ENCODE data around the gene MOB3B. TPM values are rescaled to one million over a fixed set of nuclear protein-coding genes. Genes with fewer than 3 reads are reported as not detected.

Gene MOB3B
- total RNA-seq, 2 experiments from 2014 or later = 0.25 to 0.30 TPM

GRCh38 chr9:27387722-27388121, 141.9 kb downstream of the MOB3B start:
- Histone ChIP-seq H3K4me1 (ENCODE audit: insufficient read depth, low read length) (no peaks in the 10 kb centered on the region), H3K36me3 (ENCODE audit: insufficient read depth, low read length) (no peaks in the 10 kb centered on the region), H3K4me3 (ENCODE audit: low read length) (no peak overlapping the region), H3K9me3 (ENCODE audit: control insufficient read depth in 1 of 2, insufficient read depth in 1 of 2, low read length in 2 of 2) (no peaks in the 10 kb centered on the region), H3K27me3 (ENCODE audit: control insufficient read depth in 1 of 2, insufficient read depth in 2 of 2, low read length in 2 of 2) (no peaks in the 10 kb centered on the region), H3K27ac (ENCODE audit: low read depth in 1 of 2, low read length in 2 of 2) (no peak overlapping the region)
- Mint-ChIP-seq H3K36me3 (ENCODE audit: low read depth) (no peaks in the 10 kb centered on the region), H3K9me3 (no peaks in the 10 kb centered on the region), H3K4me3 (no peak overlapping the region), H3K27ac (no peak overlapping the region), H3K4me1 (ENCODE audit: low read depth) (no peaks in the 10 kb centered on the region), H3K27me3 (no peaks in the 10 kb centered on the region)
- ChIA-PET CTCF (no interaction called here), POLR2A (no interaction called here)
- intact Hi-C loops (cut with DNase I, micrococcal nuclease) = no loop called here
- no peak for DNase-seq
- no peak for ATAC-seq (ENCODE audit: poor library complexity)
- TF ChIP-seq CTCF (IDR thresholded peaks at IDR 0.05) = no peak

GRCh38 chr9:27386571-27387091, 143.0 kb downstream of the MOB3B start:
- Histone ChIP-seq H3K9me3 (ENCODE audit: control insufficient read depth in 1 of 2, insufficient read depth in 1 of 2, low read length in 2 of 2) (no peaks in the 10 kb centered on the region), H3K4me1 (ENCODE audit: insufficient read depth, low read length) (no peaks in the 10 kb centered on the region), H3K27me3 (ENCODE audit: control insufficient read depth in 1 of 2, insufficient read depth in 2 of 2, low read length in 2 of 2) (no peaks in the 10 kb centered on the region), H3K36me3 (ENCODE audit: insufficient read depth, low read length) (no peaks in the 10 kb centered on the region), H3K27ac (ENCODE audit: low read depth in 1 of 2, low read length in 2 of 2) (no peak overlapping the region), H3K4me3 (ENCODE audit: low read length) (no peak overlapping the region)
- Mint-ChIP-seq H3K36me3 (ENCODE audit: low read depth) (no peaks in the 10 kb centered on the region), H3K9me3 (no peaks in the 10 kb centered on the region), H3K4me3 (no peak overlapping the region), H3K4me1 (ENCODE audit: low read depth) (no peaks in the 10 kb centered on the region), H3K27me3 (no peaks in the 10 kb centered on the region), H3K27ac (no peak overlapping the region)
- no peak for ATAC-seq (ENCODE audit: poor library complexity)
- TF ChIP-seq CTCF (IDR thresholded peaks at IDR 0.05) = no peak
- ChIA-PET CTCF (no interaction called here), POLR2A (no interaction called here)
- intact Hi-C loops (cut with DNase I, micrococcal nuclease) = no loop called here
- DNase-seq = no peak

GRCh38 chr9:27385606-27386322, 143.8 kb downstream of the MOB3B start:
- no peaks in the 10 kb centered on the region for H3K4me1 ChIP-seq (ENCODE audit: insufficient read depth, low read length)

More at GRCh38 chr9:27385606-27386322, 143.8 kb downstream of the MOB3B start:
- no peak for TF ChIP-seq CTCF (IDR thresholded peaks at IDR 0.05)
- DNase-seq (no peak), ATAC-seq (ENCODE audit: poor library complexity) (no peak)
- H3K27me3 ChIP-seq (ENCODE audit: control insufficient read depth in 1 of 2, insufficient read depth in 2 of 2, low read length in 2 of 2) = no peaks in the 10 kb centered on the region
- POLR2A ChIA-PET = no interaction called here
- H3K27me3 Mint-ChIP-seq = no peaks in the 10 kb centered on the region
- no peaks in the 10 kb centered on the region for H3K9me3 Mint-ChIP-seq
- no peaks in the 10 kb centered on the region for H3K4me1 Mint-ChIP-seq (ENCODE audit: low read depth)
- CTCF ChIA-PET = interaction anchor here (1.4 kb wide), 1 partner anchor 14 kb away, joined by 3 read pairs; no protein-coding TSS in a partner anchor
- H3K4me3 ChIP-seq (ENCODE audit: low read length) = no peak overlapping the region
- H3K36me3 Mint-ChIP-seq (ENCODE audit: low read depth) = no peaks in the 10 kb centered on the region
- H3K36me3 ChIP-seq (ENCODE audit: insufficient read depth, low read length) = no peaks in the 10 kb centered on the region
- intact Hi-C loops (cut with DNase I, micrococcal nuclease) = no loop called here
- no peaks in the 10 kb centered on the region for H3K9me3 ChIP-seq (ENCODE audit: control insufficient read depth in 1 of 2, insufficient read depth in 1 of 2, low read length in 2 of 2)
- H3K4me3 Mint-ChIP-seq = no peak overlapping the region
- H3K27ac ChIP-seq (ENCODE audit: low read depth in 1 of 2, low read length in 2 of 2) = no peak overlapping the region
- no peak overlapping the region for H3K27ac Mint-ChIP-seq
